ENCODE measurements around the gene CAPN7.
"Not testable (repeated sequence)": the region's sequence is repeated elsewhere in the genome, so short reads cannot be mapped to it uniquely, and the experiment has no call there.

CAPN7 gene

DNA sequence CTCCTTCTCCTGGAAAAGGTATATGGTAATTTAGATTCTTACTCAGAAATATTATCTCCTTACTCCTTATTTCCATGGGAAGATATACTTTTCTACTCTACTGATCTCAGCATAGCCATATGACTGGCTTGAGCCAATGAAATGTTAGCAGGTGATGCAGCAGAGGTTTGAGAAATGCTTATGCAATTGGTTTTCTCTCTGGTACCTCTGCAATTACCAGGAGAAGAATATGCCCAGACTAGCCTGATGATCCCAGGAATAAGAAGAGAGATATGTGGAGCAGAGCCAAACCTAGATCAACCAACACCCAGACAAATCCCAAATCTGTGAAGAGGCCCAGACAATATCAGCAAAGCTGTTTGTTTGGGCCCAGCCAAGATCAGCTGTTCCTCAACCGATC is 33.2 kb upstream of the CAPN7 start:
- H3K27ac ChIP-seq (ENCODE audit: low read depth, low read length) = no peak overlapping the region
- no peak overlapping the region for H3K9ac ChIP-seq (ENCODE audit: low read length in 5 of 5)
- no peaks in the 10 kb centered on the region for H3K4me1 ChIP-seq (ENCODE audit: control insufficient read depth in 5 of 5, insufficient read depth in 5 of 5, low read length in 5 of 5)
- no peaks in the 10 kb centered on the region for H3K9me3 ChIP-seq (ENCODE audit: control insufficient read depth in 5 of 5, low read length in 5 of 5)
- peaks cover 0 to 4% (median 3%) of the 10 kb centered on the region in 5 donors for H3K27me3 ChIP-seq (ENCODE audit: control insufficient read depth in 5 of 5, insufficient read depth in 4 of 5, low read length in 5 of 5)
- no peak overlapping the region for H3K4me3 ChIP-seq (ENCODE audit: low read depth in 1 of 5, low read length in 5 of 5)
- no peaks in the 10 kb centered on the region for H3K36me3 ChIP-seq (ENCODE audit: control insufficient read depth in 5 of 5, insufficient read depth in 5 of 5, low read length in 5 of 5)

DNA sequence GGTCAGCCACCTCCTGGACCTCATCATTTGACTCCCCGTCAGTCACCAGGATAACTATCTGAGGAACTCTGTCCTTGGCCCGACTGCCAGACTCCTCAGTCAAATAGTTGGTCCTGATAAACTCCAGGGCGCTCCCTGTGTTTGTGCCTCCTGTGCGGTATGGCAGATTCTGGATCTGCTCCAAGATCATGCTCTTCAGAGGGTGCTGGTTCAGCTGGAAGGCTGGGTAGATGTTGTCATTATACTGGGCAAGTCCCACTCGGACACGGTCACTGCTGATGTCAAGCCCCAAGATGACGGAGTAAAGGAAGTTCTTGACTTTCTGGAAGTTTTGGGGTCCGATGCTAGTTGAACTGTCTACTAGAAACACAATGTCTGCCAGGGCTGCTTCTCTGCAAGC is 31.1 kb upstream of the CAPN7 start:
- Histone ChIP-seq H3K9ac (ENCODE audit: low read length in 5 of 5) (no peak overlapping the region), H3K9me3 (ENCODE audit: control insufficient read depth in 5 of 5, low read length in 5 of 5) (no peaks in the 10 kb centered on the region), H3K4me1 (ENCODE audit: control insufficient read depth in 5 of 5, insufficient read depth in 5 of 5, low read length in 5 of 5) (no peaks in the 10 kb centered on the region), H3K4me3 (ENCODE audit: low read depth in 1 of 5, low read length in 5 of 5) (no peak overlapping the region), H3K36me3 (ENCODE audit: control insufficient read depth in 5 of 5, insufficient read depth in 5 of 5, low read length in 5 of 5) (no peaks in the 10 kb centered on the region), H3K27me3 (ENCODE audit: control insufficient read depth in 5 of 5, insufficient read depth in 4 of 5, low read length in 5 of 5) (peaks cover 3 to 9% (median 5%) of the 10 kb centered on the region in 5 donors), H3K27ac (ENCODE audit: low read depth, low read length) (no peak overlapping the region)

DNA sequence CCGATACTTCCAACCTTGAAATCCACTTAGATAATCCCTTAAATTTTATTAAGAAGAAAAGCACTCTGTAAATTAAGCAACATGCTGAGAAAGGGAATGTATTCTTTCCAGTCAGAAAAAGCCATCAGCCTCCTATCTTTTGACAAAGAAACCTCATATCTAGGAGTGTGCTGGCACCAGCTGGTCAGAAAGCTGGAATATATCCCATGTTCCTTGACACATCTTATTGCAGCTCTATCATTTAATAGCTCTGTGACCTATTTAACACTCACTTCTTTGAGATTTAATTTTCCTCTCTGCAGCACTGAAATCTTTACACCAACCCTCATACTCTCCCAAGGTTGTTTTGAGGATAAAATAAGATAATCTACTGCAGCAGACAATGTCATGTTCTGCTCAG is 30.4 kb upstream of the CAPN7 start:
- no peaks in the 10 kb centered on the region for H3K36me3 ChIP-seq (ENCODE audit: control insufficient read depth in 5 of 5, insufficient read depth in 5 of 5, low read length in 5 of 5)
- peaks cover 3 to 9% (median 5%) of the 10 kb centered on the region in 5 donors for H3K27me3 ChIP-seq (ENCODE audit: control insufficient read depth in 5 of 5, insufficient read depth in 4 of 5, low read length in 5 of 5)
- H3K27ac ChIP-seq (ENCODE audit: low read depth, low read length) = no peak overlapping the region
- no peaks in the 10 kb centered on the region for H3K9me3 ChIP-seq (ENCODE audit: control insufficient read depth in 5 of 5, low read length in 5 of 5)
- no peak overlapping the region for H3K4me3 ChIP-seq (ENCODE audit: low read depth in 1 of 5, low read length in 5 of 5)
- no peak overlapping the region for H3K9ac ChIP-seq (ENCODE audit: low read length in 5 of 5)
- H3K4me1 ChIP-seq (ENCODE audit: control insufficient read depth in 5 of 5, insufficient read depth in 5 of 5, low read length in 5 of 5) = no peaks in the 10 kb centered on the region

DNA sequence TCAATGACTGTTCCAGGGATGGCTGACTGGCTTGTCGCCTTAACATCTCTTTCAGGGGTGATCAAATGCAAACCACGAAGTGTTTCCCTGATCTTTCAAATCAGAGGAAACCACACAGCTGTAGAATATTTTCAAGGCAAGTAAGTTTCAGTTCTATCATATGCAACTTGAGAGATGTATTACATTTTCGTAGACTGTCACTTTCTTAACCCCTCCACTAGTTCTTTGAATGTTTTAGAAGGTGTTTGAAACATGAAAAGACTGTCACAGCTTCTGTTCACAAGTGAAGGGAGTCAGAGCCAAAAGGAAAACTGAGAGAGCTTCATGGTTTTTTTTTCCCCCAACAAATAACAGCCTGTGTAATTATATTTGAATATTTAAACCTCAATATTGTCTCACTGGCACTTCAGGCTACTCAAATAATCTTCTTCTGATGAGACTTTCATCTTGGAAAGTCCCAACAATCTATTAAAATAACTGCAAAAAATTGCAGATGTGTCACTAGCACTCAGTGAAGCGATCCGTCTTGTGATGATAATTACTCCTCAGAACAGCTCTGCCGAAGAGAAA is 25.9 kb upstream of the CAPN7 start:
- Histone ChIP-seq H3K4me1 (ENCODE audit: control insufficient read depth in 5 of 5, insufficient read depth in 5 of 5, low read length in 5 of 5) (peaks cover 0 to 6% (median 0%) of the 10 kb centered on the region in 5 donors), H3K9me3 (ENCODE audit: control insufficient read depth in 5 of 5, low read length in 5 of 5) (no peaks in the 10 kb centered on the region)

DNA sequence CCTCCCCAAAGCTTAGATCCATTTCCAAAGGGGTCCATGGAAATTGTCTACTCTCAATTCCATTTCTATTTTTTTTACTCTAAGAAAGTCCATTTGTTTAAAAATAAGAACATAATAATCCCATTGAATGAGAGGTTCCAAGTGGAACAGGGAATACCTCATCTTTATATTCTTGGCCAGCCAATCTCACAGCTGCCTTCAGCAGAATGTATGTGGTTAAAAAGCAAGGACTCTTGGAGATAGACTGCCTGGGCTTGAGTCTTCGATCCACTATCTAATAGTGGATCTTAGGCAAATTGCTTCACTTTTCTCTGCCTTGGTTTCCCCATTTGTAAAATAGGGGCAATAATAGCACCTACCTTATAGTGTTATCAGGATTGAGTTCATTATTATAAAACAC is 24.5 kb upstream of the CAPN7 start:
- Histone ChIP-seq H3K36me3 (ENCODE audit: control insufficient read depth in 5 of 5, insufficient read depth in 5 of 5, low read length in 5 of 5) (no peaks in the 10 kb centered on the region), H3K27ac (ENCODE audit: low read depth, low read length) (no peak overlapping the region), H3K4me1 (ENCODE audit: control insufficient read depth in 5 of 5, insufficient read depth in 5 of 5, low read length in 5 of 5) (peaks cover 0 to 7% (median 0%) of the 10 kb centered on the region in 5 donors), H3K9me3 (ENCODE audit: control insufficient read depth in 5 of 5, low read length in 5 of 5) (no peaks in the 10 kb centered on the region), H3K27me3 (ENCODE audit: control insufficient read depth in 5 of 5, insufficient read depth in 4 of 5, low read length in 5 of 5) (peaks cover 3 to 7% (median 5%) of the 10 kb centered on the region in 5 donors), H3K4me3 (ENCODE audit: low read depth in 1 of 5, low read length in 5 of 5) (no peak overlapping the region), H3K9ac (ENCODE audit: low read length in 5 of 5) (no peak overlapping the region)

More for the DNA sequence above, 25.9 kb upstream of the CAPN7 start:
- H3K27me3 ChIP-seq (ENCODE audit: control insufficient read depth in 5 of 5, insufficient read depth in 4 of 5, low read length in 5 of 5) = peaks cover 3 to 9% (median 5%) of the 10 kb centered on the region in 5 donors
- no peak overlapping the region for H3K9ac ChIP-seq (ENCODE audit: low read length in 5 of 5)
- no peak overlapping the region for H3K27ac ChIP-seq (ENCODE audit: low read depth, low read length)
- no peaks in the 10 kb centered on the region for H3K36me3 ChIP-seq (ENCODE audit: control insufficient read depth in 5 of 5, insufficient read depth in 5 of 5, low read length in 5 of 5)
- no peak overlapping the region for H3K4me3 ChIP-seq (ENCODE audit: low read depth in 1 of 5, low read length in 5 of 5)

DNA sequence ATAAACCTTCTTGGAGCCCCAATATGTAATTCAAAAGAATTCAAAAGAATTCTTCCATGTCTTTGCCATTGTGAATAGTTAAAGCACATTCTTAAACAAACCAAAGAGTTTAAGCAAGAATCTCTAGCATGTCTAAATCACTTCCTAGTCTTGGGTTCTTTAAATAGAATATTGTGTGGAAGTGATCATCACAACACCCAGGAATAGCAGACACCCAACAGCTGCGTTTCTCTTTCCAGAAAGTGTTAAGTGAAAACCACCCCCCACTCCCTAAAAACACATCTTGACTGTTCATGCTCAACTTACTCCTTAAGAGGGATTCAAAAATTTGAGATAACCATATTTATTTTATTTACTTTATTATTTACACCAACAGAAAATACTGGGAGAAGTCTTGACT is 24.1 kb upstream of the CAPN7 start:
- Histone ChIP-seq H3K9me3 (ENCODE audit: control insufficient read depth in 5 of 5, low read length in 5 of 5) (no peaks in the 10 kb centered on the region), H3K27ac (ENCODE audit: low read depth, low read length) (no peak overlapping the region), H3K4me1 (ENCODE audit: control insufficient read depth in 5 of 5, insufficient read depth in 5 of 5, low read length in 5 of 5) (peaks cover 0 to 7% (median 0%) of the 10 kb centered on the region in 5 donors), H3K9ac (ENCODE audit: low read length in 5 of 5) (no peak overlapping the region), H3K36me3 (ENCODE audit: control insufficient read depth in 5 of 5, insufficient read depth in 5 of 5, low read length in 5 of 5) (no peaks in the 10 kb centered on the region), H3K4me3 (ENCODE audit: low read depth in 1 of 5, low read length in 5 of 5) (no peak overlapping the region), H3K27me3 (ENCODE audit: control insufficient read depth in 5 of 5, insufficient read depth in 4 of 5, low read length in 5 of 5) (peaks cover 3 to 7% (median 5%) of the 10 kb centered on the region in 5 donors)

DNA sequence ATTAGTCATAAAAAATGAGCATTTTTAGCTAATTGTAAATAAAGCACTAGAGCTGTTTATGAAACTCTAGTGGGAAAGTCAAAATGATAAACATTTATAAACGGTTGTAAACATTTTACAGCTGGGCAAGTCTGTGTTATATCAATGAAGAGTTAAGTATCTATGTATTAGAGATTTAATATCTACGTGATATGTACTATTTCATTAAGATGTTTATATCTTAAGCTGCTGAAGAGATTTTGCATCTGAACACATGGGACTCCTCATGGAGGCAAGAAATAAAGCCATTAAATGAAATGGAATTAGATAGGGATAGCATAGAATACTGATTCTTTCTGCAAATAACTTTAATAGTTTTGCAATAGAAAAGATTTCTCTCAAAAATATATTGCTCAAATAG is 23.0 kb upstream of the CAPN7 start:
- Histone ChIP-seq H3K4me3 (ENCODE audit: low read depth in 1 of 5, low read length in 5 of 5) (no peak overlapping the region), H3K4me1 (ENCODE audit: control insufficient read depth in 5 of 5, insufficient read depth in 5 of 5, low read length in 5 of 5) (peaks cover 0 to 7% (median 0%) of the 10 kb centered on the region in 5 donors), H3K27ac (ENCODE audit: low read depth, low read length) (no peak overlapping the region), H3K9me3 (ENCODE audit: control insufficient read depth in 5 of 5, low read length in 5 of 5) (no peaks in the 10 kb centered on the region), H3K27me3 (ENCODE audit: control insufficient read depth in 5 of 5, insufficient read depth in 4 of 5, low read length in 5 of 5) (peaks cover 0 to 6% (median 3%) of the 10 kb centered on the region in 5 donors), H3K36me3 (ENCODE audit: control insufficient read depth in 5 of 5, insufficient read depth in 5 of 5, low read length in 5 of 5) (no peaks in the 10 kb centered on the region), H3K9ac (ENCODE audit: low read length in 5 of 5) (no peak overlapping the region)

DNA sequence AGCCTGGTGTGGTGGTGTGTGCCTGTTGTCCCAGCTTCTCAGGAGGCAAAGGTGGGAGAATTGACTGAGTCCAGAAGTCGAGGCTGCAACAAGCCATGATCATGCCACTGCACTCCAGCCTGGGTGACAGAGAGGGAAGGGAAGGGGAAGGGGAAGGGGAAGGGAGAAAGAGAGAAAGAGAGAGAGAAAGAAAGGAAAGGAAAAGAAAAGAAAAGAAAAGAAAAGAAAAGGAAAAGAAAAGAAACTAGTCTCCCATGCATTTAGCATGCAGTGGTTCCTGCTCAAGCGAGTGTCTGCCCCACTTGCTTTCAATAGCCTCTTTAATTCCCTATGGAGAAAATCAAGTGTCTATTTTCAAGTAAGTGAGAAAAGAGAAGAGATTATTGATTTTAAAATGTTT is 20.6 kb upstream of the CAPN7 start:
- H3K9me3 ChIP-seq (ENCODE audit: control insufficient read depth in 5 of 5, low read length in 5 of 5) = no peaks in the 10 kb centered on the region
- no peak overlapping the region for H3K4me3 ChIP-seq (ENCODE audit: low read depth in 1 of 5, low read length in 5 of 5)
- no peaks in the 10 kb centered on the region for H3K27me3 ChIP-seq (ENCODE audit: control insufficient read depth in 5 of 5, insufficient read depth in 4 of 5, low read length in 5 of 5)
- no peak overlapping the region for H3K27ac ChIP-seq (ENCODE audit: low read depth, low read length)
- H3K9ac ChIP-seq (ENCODE audit: low read length in 5 of 5) = no peak overlapping the region
- no peaks in the 10 kb centered on the region for H3K36me3 ChIP-seq (ENCODE audit: control insufficient read depth in 5 of 5, insufficient read depth in 5 of 5, low read length in 5 of 5)
- H3K4me1 ChIP-seq (ENCODE audit: control insufficient read depth in 5 of 5, insufficient read depth in 5 of 5, low read length in 5 of 5) = peaks cover 0 to 7% (median 0%) of the 10 kb centered on the region in 5 donors

DNA sequence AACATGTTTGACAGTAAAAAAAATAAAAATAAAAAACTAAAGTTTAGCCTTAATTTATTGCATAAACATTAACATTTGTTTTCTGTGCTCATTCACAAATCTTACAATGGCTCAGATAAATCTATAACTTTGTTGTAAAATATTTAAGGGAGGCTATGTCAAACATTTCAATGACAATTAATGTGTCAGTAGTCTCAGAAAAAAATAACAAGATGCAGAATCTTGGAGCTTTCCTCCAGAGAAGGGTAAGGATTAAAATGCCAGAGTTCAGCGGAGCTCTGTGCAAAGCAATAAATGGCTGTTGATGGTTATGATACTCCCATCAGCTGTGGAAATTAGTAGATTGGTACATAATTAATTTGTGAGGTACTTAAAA is 20.0 kb upstream of the CAPN7 start:
- H3K36me3 ChIP-seq (ENCODE audit: control insufficient read depth in 5 of 5, insufficient read depth in 5 of 5, low read length in 5 of 5) = no peaks in the 10 kb centered on the region

DNA sequence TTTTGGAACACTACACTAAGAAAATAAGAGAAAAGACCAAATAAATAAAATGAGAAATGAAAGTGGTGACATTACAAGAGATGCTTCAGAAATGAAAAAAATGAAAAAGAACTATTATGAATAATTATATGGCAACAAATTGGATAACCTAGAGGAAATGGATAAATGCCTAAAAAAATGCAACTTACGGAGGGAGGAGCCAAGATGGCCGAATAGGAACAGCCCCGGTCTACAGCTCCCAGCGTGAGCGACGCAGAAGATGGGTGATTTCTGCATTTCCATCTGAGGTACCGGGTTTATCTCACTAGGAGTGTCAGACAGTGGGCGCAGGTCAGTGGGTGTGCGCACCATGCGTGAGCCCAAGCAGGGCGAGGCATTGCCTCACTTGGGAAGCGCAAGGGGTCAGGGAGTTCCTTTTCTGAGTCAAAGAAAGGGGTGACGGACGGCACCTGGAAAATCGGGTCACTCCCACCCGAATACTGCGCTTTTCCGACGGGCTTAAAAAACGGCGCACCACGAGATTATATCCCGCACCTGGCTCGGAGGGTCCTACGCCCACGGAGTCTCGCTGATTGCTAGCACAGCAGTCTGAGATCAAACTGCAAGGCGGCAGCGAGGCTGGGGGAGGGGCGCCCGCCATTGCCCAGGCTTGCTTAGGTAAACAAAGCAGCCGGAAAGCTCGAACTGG is 19.4 kb upstream of the CAPN7 start:
- not testable (repeated sequence) for H3K9ac ChIP-seq (ENCODE audit: low read length in 5 of 5); H3K4me1 ChIP-seq (ENCODE audit: control insufficient read depth in 5 of 5, insufficient read depth in 5 of 5, low read length in 5 of 5); H3K27ac ChIP-seq (ENCODE audit: low read depth, low read length); H3K4me3 ChIP-seq (ENCODE audit: low read depth in 1 of 5, low read length in 5 of 5); H3K27me3 ChIP-seq (ENCODE audit: control insufficient read depth in 5 of 5, insufficient read depth in 4 of 5, low read length in 5 of 5); H3K36me3 ChIP-seq (ENCODE audit: control insufficient read depth in 5 of 5, insufficient read depth in 5 of 5, low read length in 5 of 5); H3K9me3 ChIP-seq (ENCODE audit: control insufficient read depth in 5 of 5, low read length in 5 of 5)

More for the DNA sequence above, 20.0 kb upstream of the CAPN7 start:
- Histone ChIP-seq H3K9ac (ENCODE audit: low read length in 5 of 5) (no peak overlapping the region), H3K9me3 (ENCODE audit: control insufficient read depth in 5 of 5, low read length in 5 of 5) (no peaks in the 10 kb centered on the region), H3K27ac (ENCODE audit: low read depth, low read length) (no peak overlapping the region), H3K27me3 (ENCODE audit: control insufficient read depth in 5 of 5, insufficient read depth in 4 of 5, low read length in 5 of 5) (no peaks in the 10 kb centered on the region), H3K4me3 (ENCODE audit: low read depth in 1 of 5, low read length in 5 of 5) (no peak overlapping the region), H3K4me1 (ENCODE audit: control insufficient read depth in 5 of 5, insufficient read depth in 5 of 5, low read length in 5 of 5) (peaks cover 0 to 7% (median 0%) of the 10 kb centered on the region in 5 donors)

Measured in subcutaneous abdominal adipose tissue (tissue), 5 donors.